SU-DHL-6 (cell line): ENCODE measurements around the gene PET100.

Experiments used
- H2AFZ ChIP-seq: fragments of 200-600 bp; sonication (generic); 2 replicates; pipeline ENCODE4 v1.6.1; 2014; ENCODE audit warnings: low read depth, mild to moderate bottlenecking, moderate library complexity, mixed read lengths, antibody characterized with exemption, low read length; ENCODE audit not compliant: severe bottlenecking
- H3F3A ChIP-seq: fragments of 200-600 bp; shearing (Covaris generic); 2 replicates; pipeline ENCODE4 v1.6.0; 2016; ENCODE audit warnings: antibody characterized with exemption, mild to moderate bottlenecking; ENCODE audit not compliant: insufficient read depth
- H3K27ac ChIP-seq: fragments of 200-600 bp; sonication (generic); 2 replicates; pipeline ENCODE4 v1.5.1; 2016; ENCODE audit warnings: low read depth, mild to moderate bottlenecking, low read length, moderate library complexity, mixed read lengths
- H3K27me3 ChIP-seq: fragments of 200-600 bp; sonication (generic), shearing (Covaris generic); 2 replicates; pipeline ENCODE4 v1.6.0; 2014; ENCODE audit warnings: mild to moderate bottlenecking, low read length
- H3K36me3 ChIP-seq: fragments of 200-600 bp; sonication (generic); 2 replicates; pipeline ENCODE4 v1.6.1; 2014; ENCODE audit warnings: mild to moderate bottlenecking, low read length, mixed read lengths
- H3K4me2 ChIP-seq: fragments of 300-600, 200-600 bp; shearing (Covaris generic), sonication (generic); 2 replicates; pipeline ENCODE4 v1.6.0; 2014; ENCODE audit warnings: low read length, low read depth, mild to moderate bottlenecking; ENCODE audit not compliant: poor library complexity, severe bottlenecking
- H3K4me3 ChIP-seq: fragments of 200-600 bp; sonication (generic); 2 replicates; pipeline ENCODE4 v1.5.1; 2014; ENCODE audit warnings: antibody characterized with exemption, low read length, mild to moderate bottlenecking, mixed read lengths; ENCODE audit not compliant: insufficient read depth, poor library complexity, severe bottlenecking
- H3K79me2 ChIP-seq: fragments of 200-600 bp; sonication (generic); 2 replicates; pipeline ENCODE4 v1.6.1; 2014; ENCODE audit warnings: mild to moderate bottlenecking, low read length, moderate library complexity; ENCODE audit not compliant: insufficient read depth
- H3K9ac ChIP-seq: fragments of 200-600 bp; sonication (generic); 2 replicates; pipeline ENCODE4 v1.7.0; 2014; ENCODE audit warnings: mild to moderate bottlenecking, low read length
- H3K9me2 ChIP-seq: fragments of 200-600 bp; sonication (generic); replicated peaks from 2 replicates; pipeline ENCODE4 v1.6.1; 2014; ENCODE audit warnings: low read length; ENCODE audit not compliant: insufficient read depth
- H3K9me3 ChIP-seq: fragments of 200-600 bp; sonication (generic); 2 replicates; pipeline ENCODE4 v1.6.1; 2014; ENCODE audit warnings: low read length, mixed read lengths; ENCODE audit not compliant: insufficient read depth
- H4K20me1 ChIP-seq: fragments of 200-600 bp; sonication (generic); 2 replicates; pipeline ENCODE4 v1.6.1; 2014; ENCODE audit warnings: low read depth, mild to moderate bottlenecking, antibody characterized with exemption, low read length, moderate library complexity, mixed read lengths
- CTCF ChIP-seq: fragments of 200-600 bp; sonication (generic); IDR thresholded peaks from one replicate; pipeline ENCODE4 v1.5.1; 2017; ENCODE audit warnings: antibody characterized with exemption, mild to moderate bottlenecking, low read length, moderate library complexity; ENCODE audit not compliant: insufficient read depth, poor library complexity, severe bottlenecking
- EZH2phosphoT487 ChIP-seq: fragments of 200-600 bp; sonication (generic), shearing (Covaris generic); conservative IDR thresholded peaks from 2 replicates; pipeline ENCODE4 v1.6.1; 2018; ENCODE audit warnings: mild to moderate bottlenecking, antibody characterized with exemption, low read length, moderate library complexity, mixed read lengths

Gene PET100

GRCh38 chr19:7624810-7625209 lies 4.8 kb upstream of the PET100 start:
- Histone ChIP-seq H3K36me3 (no peaks in the 10 kb centered on the region), H3K27ac (no peak overlapping the region)

GRCh38 chr19:7625763-7626372 lies 3.7 kb upstream of the PET100 start:
- H3K4me3 ChIP-seq, result no peak overlapping the region
- H3F3A ChIP-seq, result no peaks in the 10 kb centered on the region
- H3K4me2 ChIP-seq, result no peak overlapping the region
- no peaks in the 10 kb centered on the region for H3K27me3 ChIP-seq
- TF ChIP-seq CTCF (no peak), EZH2phosphoT487 (no peak)
- H3K79me2 ChIP-seq, result peaks cover 41% of the 10 kb centered on the region
- no peaks in the 10 kb centered on the region for H3K9me2 ChIP-seq
- H3K27ac ChIP-seq, result no peak overlapping the region
- no peak overlapping the region for H3K9ac ChIP-seq
- no peaks in the 10 kb centered on the region for H3K36me3 ChIP-seq
- H4K20me1 ChIP-seq, result no peaks in the 10 kb centered on the region
- H2AFZ ChIP-seq, result no peak overlapping the region
- H3K9me3 ChIP-seq, result no peaks in the 10 kb centered on the region

More at GRCh38 chr19:7624810-7625209, 4.8 kb upstream of the PET100 start:
- Histone ChIP-seq H3K9me3 (no peaks in the 10 kb centered on the region), H3K9me2 (no peaks in the 10 kb centered on the region), H3K4me3 (no peak overlapping the region), H3F3A (no peaks in the 10 kb centered on the region), H2AFZ (no peak overlapping the region), H3K79me2 (peaks cover 31% of the 10 kb centered on the region), H3K27me3 (no peaks in the 10 kb centered on the region), H3K9ac (no peak overlapping the region), H4K20me1 (no peaks in the 10 kb centered on the region), H3K4me2 (no peak overlapping the region)
- TF ChIP-seq CTCF, result no peak
- TF ChIP-seq EZH2phosphoT487, result no peak

- Histone ChIP-seq H3K9ac (no peak overlapping the region), H2AFZ (no peak overlapping the region), H3K9me3 (no peaks in the 10 kb centered on the region), H3K27ac (no peak overlapping the region), H3K9me2 (no peaks in the 10 kb centered on the region), H3K79me2 (peaks cover 42% of the 10 kb centered on the region), H4K20me1 (no peaks in the 10 kb centered on the region), H3K4me3 (no peak overlapping the region), H3K27me3 (no peaks in the 10 kb centered on the region), H3K4me2 (no peak overlapping the region), H3F3A (no peaks in the 10 kb centered on the region), H3K36me3 (no peaks in the 10 kb centered on the region)
- TF ChIP-seq CTCF, result no peak
- no peak for TF ChIP-seq EZH2phosphoT487
Observed at GRCh38 chr19:7627166-7627565, 2.4 kb upstream of the PET100 start.
